Astrocyte (in vitro differentiated cells and primary cell): ENCODE data around the gene TMEM141. TPM values are rescaled to one million over a fixed set of nuclear protein-coding genes. Genes with fewer than 3 reads are reported as not detected.

ENCODE experiments used
- DNase-seq: peaks from one replicate; pipeline ENCODE4 v3.0.0-alpha.2; 2010; ENCODE audit warnings: low read depth
- FAIRE-seq: peaks from 2 replicates; lab custom pipeline; 2011; peaks lifted over from hg19 to GRCh38; lab: Jason Lieb, UNC
- H2AFZ ChIP-seq: 2 replicates; pipeline ENCODE4 v1.6.0; 2012; ENCODE audit warnings: low read depth, low read length, inconsistent platforms
- H3K27ac ChIP-seq: 2 replicates; pipeline ENCODE4 v1.5.1; 2011; ENCODE audit warnings: low read depth, low read length, inconsistent platforms
- H3K27me3 ChIP-seq: 2 replicates; pipeline ENCODE4 v1.6.0; 2011; ENCODE audit warnings: low read length, inconsistent platforms; ENCODE audit not compliant: insufficient read depth
- H3K36me3 ChIP-seq: 2 replicates; pipeline ENCODE4 v1.5.1; 2011; ENCODE audit warnings: low read length, inconsistent platforms; ENCODE audit not compliant: insufficient read depth
- H3K4me1 ChIP-seq: 2 replicates; pipeline ENCODE4 v1.5.1; 2011; ENCODE audit warnings: low read length, inconsistent platforms; ENCODE audit not compliant: insufficient read depth
- H3K4me2 ChIP-seq: 2 replicates; pipeline ENCODE4 v1.6.0; 2012; ENCODE audit warnings: low read length, inconsistent platforms
- H3K4me3 ChIP-seq: 2 replicates; pipeline ENCODE4 v1.5.1; 2011; ENCODE audit warnings: low read depth, mild to moderate bottlenecking, low read length, inconsistent platforms; ENCODE audit not compliant: insufficient read depth
- H3K79me2 ChIP-seq: 2 replicates; pipeline ENCODE4 v1.6.0; 2012; ENCODE audit warnings: mild to moderate bottlenecking, low read length, inconsistent platforms; ENCODE audit not compliant: insufficient read depth
- H3K9ac ChIP-seq: 2 replicates; pipeline ENCODE4 v1.6.0; 2012; ENCODE audit warnings: mild to moderate bottlenecking, low read length, inconsistent platforms
- H3K9me3 ChIP-seq: 2 replicates; pipeline ENCODE4 v1.5.1; 2012; ENCODE audit warnings: low read depth, mild to moderate bottlenecking, low read length, inconsistent platforms; ENCODE audit not compliant: insufficient read depth
- H4K20me1 ChIP-seq: 2 replicates; pipeline ENCODE4 v1.6.0; 2012; ENCODE audit warnings: low read length, inconsistent platforms; ENCODE audit not compliant: insufficient read depth
- H3K27ac Mint-ChIP-seq: one replicate; pipeline ENCODE4 v1.8.0; 2021; ENCODE audit warnings: mild to moderate bottlenecking, mixed read lengths; ENCODE audit not compliant: unreplicated experiment
- H3K27me3 Mint-ChIP-seq: one replicate; pipeline ENCODE4 v1.8.0; 2021; ENCODE audit warnings: low read depth, mixed read lengths; ENCODE audit not compliant: unreplicated experiment
- H3K36me3 Mint-ChIP-seq: one replicate; pipeline ENCODE4 v1.8.0; 2021; ENCODE audit warnings: low read depth, mixed read lengths; ENCODE audit not compliant: unreplicated experiment
- H3K4me1 Mint-ChIP-seq: one replicate; pipeline ENCODE4 v1.8.0; 2021; ENCODE audit warnings: low read depth, mixed read lengths; ENCODE audit not compliant: unreplicated experiment
- H3K4me3 Mint-ChIP-seq: one replicate; pipeline ENCODE4 v1.8.0; 2021; ENCODE audit warnings: mild to moderate bottlenecking, moderate library complexity, mixed read lengths; ENCODE audit not compliant: unreplicated experiment
- H3K9me3 Mint-ChIP-seq: one replicate; pipeline ENCODE4 v1.8.0; 2021; ENCODE audit warnings: mild to moderate bottlenecking, mixed read lengths; ENCODE audit not compliant: unreplicated experiment
- EZH2 ChIP-seq: IDR thresholded peaks from 2 replicates; pipeline ENCODE4 v1.6.1; 2012; ENCODE audit warnings: mild to moderate bottlenecking, low read length, inconsistent platforms; ENCODE audit not compliant: insufficient read depth
- total RNA-seq: library from RNA; stranded (reverse); gene quantifications from 2 replicates; pipeline ENCODE4 v1.2.1, GENCODE V29; 2021
- TF ChIP-seq, protein P1 (sequence below): IDR thresholded peaks from 2 replicates; pipeline ENCODE4 v1.5.1; 2011; ENCODE audit warnings: low read depth, mild to moderate bottlenecking, inconsistent platforms, low read length, moderate library complexity; ENCODE audit not compliant: insufficient read depth

TMEM141 gene
- total RNA-seq, 1 donor from 2014 or later = 40.8 TPM

GRCh38 chr9:136759001-136759400, 32.1 kb upstream of the TMEM141 start:
- TF ChIP-seq EZH2 = no peak
- TF ChIP-seq, protein P1, sequence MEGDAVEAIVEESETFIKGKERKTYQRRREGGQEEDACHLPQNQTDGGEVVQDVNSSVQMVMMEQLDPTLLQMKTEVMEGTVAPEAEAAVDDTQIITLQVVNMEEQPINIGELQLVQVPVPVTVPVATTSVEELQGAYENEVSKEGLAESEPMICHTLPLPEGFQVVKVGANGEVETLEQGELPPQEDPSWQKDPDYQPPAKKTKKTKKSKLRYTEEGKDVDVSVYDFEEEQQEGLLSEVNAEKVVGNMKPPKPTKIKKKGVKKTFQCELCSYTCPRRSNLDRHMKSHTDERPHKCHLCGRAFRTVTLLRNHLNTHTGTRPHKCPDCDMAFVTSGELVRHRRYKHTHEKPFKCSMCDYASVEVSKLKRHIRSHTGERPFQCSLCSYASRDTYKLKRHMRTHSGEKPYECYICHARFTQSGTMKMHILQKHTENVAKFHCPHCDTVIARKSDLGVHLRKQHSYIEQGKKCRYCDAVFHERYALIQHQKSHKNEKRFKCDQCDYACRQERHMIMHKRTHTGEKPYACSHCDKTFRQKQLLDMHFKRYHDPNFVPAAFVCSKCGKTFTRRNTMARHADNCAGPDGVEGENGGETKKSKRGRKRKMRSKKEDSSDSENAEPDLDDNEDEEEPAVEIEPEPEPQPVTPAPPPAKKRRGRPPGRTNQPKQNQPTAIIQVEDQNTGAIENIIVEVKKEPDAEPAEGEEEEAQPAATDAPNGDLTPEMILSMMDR = no peak
- Mint-ChIP-seq H3K36me3 (peaks cover 3% of the 10 kb centered on the region), H3K4me1 (no peaks in the 10 kb centered on the region), H3K27ac (no peak overlapping the region), H3K27me3 (peaks cover 3% of the 10 kb centered on the region), H3K4me3 (no peak overlapping the region), H3K9me3 (peaks cover 7% of the 10 kb centered on the region)
- Histone ChIP-seq H3K27me3 (no peaks in the 10 kb centered on the region), H4K20me1 (no peaks in the 10 kb centered on the region), H3K4me1 (no peaks in the 10 kb centered on the region), H2AFZ (no peak overlapping the region), H3K4me2 (no peak overlapping the region), H3K9ac (no peak overlapping the region), H3K4me3 (no peak overlapping the region), H3K79me2 (no peaks in the 10 kb centered on the region), H3K36me3 (no peaks in the 10 kb centered on the region), H3K27ac (no peak overlapping the region), H3K9me3 (peaks cover 10% of the 10 kb centered on the region)
- no peak for DNase-seq
- no peak for FAIRE-seq

DNA sequence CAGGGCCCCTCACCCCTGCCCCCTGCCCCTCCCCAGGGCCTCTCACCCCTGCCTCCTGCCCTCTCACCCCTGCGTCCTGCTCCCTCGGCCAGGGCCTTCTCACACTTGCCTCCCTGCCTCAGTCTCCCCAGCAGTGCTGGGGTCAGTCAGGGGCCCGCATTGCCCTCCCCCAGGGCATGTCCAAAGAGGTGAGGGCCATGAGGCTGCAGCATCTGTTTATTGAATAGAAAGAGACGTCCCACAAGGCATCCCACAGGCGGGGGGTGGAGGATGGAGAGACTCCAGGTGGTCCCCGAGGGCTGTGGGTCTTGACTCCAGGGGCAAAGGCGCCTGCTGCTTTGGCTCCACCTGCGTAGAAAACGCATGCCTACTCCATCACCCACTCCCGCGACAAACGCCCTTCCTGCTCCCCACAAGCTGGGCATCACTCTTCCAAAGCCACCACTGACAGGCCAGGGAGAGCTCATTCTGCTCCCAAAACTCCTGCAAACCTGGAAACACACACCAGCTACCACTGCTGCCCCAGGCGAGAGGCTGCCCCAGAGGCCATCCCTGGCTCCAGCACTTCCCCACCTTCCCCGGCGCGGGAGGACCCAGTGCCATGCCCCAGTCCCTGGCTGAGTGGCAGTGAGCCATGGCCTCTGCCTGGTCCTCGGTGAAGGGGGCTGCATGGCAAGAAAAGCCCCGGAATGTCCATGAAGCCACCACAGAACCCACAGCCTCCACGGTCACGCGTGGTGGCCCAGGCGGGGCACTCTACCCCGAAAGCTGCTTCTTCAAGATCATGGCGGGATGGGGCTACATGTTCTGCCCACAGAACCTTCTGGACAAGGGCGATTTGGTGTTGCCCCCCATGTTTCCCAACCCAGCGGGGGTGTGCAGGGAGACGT, 31.5 kb upstream of the TMEM141 start:
- Histone ChIP-seq H3K36me3 (no peaks in the 10 kb centered on the region), H4K20me1 (no peaks in the 10 kb centered on the region), H3K9me3 (peaks cover 10% of the 10 kb centered on the region), H3K79me2 (no peaks in the 10 kb centered on the region), H3K27ac (no peak overlapping the region), H3K4me1 (no peaks in the 10 kb centered on the region), H2AFZ (no peak overlapping the region), H3K4me2 (no peak overlapping the region), H3K4me3 (no peak overlapping the region), H3K9ac (no peak overlapping the region), H3K27me3 (no peaks in the 10 kb centered on the region)
- Mint-ChIP-seq H3K4me3 (no peak overlapping the region), H3K27ac (no peak overlapping the region), H3K9me3 (peaks cover 7% of the 10 kb centered on the region), H3K36me3 (peaks cover 3% of the 10 kb centered on the region), H3K4me1 (no peaks in the 10 kb centered on the region), H3K27me3 (peaks cover 3% of the 10 kb centered on the region)
- DNase-seq (no peak), FAIRE-seq (no peak)
- no peak for TF ChIP-seq EZH2
- TF ChIP-seq, protein P1 = no peak

- no peak for DNase-seq
- H3K27me3 Mint-ChIP-seq = peaks cover 2% of the 10 kb centered on the region
These were observed 30.7 kb upstream of the TMEM141 start for GRCh38 chr9:136760424-136760823.

More at GRCh38 chr9:136760424-136760823, 30.7 kb upstream of the TMEM141 start:
- Mint-ChIP-seq H3K4me1 (no peaks in the 10 kb centered on the region), H3K9me3 (peaks cover 6% of the 10 kb centered on the region), H3K36me3 (peaks cover 2% of the 10 kb centered on the region), H3K27ac (no peak overlapping the region), H3K4me3 (no peak overlapping the region)
- Histone ChIP-seq H3K4me3 (no peak overlapping the region), H3K79me2 (no peaks in the 10 kb centered on the region), H3K27me3 (peaks cover 3% of the 10 kb centered on the region), H3K9ac (no peak overlapping the region), H3K36me3 (no peaks in the 10 kb centered on the region), H3K27ac (no peak overlapping the region), H2AFZ (no peak overlapping the region), H3K9me3 (peaks cover 8% of the 10 kb centered on the region), H3K4me1 (no peaks in the 10 kb centered on the region), H4K20me1 (no peaks in the 10 kb centered on the region), H3K4me2 (no peak overlapping the region)
- TF ChIP-seq, protein P1 = no peak
- no peak for TF ChIP-seq EZH2
- FAIRE-seq = no peak
